ENCODE measurements around the gene TBRG4.

The TBRG4 gene

GRCh38 chr7:45074528-45075354 is 36.8 kb downstream of the TBRG4 start:
- no peak for DNase-seq (ENCODE audit: low read depth)

DNA sequence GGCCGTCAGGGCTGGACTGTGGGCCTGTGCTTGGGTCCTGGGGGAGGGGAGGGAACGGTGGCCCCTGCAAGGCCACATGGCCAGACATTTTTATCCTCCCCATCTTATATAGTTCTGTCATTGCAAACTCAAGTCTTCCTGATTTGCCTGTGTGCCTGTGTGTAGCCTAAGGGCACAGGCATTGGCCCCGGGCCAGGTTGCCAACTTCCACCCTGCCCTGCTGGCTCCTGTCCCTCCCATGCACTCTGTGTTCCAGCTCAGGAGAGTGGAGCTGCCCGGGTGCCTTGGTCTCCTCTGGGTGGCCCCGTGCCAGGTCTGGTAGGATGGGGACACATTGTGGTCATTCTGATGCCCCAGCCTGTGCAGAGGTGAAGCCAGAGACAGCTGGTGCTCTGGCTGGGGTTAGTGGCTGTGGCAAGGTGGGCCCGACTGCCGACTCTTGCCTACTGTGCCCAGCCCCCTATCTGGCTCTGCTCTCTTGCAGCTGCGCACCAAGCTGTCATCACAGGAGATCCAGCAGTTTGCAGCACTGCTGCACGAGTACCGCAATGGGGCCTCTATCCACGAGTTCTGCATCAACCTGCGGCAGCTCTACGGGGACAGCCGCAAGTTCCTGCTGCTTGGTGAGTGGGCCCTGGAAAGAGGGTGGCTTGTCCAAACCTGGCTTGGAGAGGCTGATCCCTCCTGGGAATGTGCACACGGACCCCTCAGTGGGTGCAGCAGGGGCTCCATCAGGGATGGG is 37.5 kb downstream of the TBRG4 start:
- no peak for DNase-seq (ENCODE audit: low read depth)

- no peak for DNase-seq (ENCODE audit: low read depth)
These were observed 38.3 kb downstream of the TBRG4 start for GRCh38 chr7:45073031-45073785.

DNA sequence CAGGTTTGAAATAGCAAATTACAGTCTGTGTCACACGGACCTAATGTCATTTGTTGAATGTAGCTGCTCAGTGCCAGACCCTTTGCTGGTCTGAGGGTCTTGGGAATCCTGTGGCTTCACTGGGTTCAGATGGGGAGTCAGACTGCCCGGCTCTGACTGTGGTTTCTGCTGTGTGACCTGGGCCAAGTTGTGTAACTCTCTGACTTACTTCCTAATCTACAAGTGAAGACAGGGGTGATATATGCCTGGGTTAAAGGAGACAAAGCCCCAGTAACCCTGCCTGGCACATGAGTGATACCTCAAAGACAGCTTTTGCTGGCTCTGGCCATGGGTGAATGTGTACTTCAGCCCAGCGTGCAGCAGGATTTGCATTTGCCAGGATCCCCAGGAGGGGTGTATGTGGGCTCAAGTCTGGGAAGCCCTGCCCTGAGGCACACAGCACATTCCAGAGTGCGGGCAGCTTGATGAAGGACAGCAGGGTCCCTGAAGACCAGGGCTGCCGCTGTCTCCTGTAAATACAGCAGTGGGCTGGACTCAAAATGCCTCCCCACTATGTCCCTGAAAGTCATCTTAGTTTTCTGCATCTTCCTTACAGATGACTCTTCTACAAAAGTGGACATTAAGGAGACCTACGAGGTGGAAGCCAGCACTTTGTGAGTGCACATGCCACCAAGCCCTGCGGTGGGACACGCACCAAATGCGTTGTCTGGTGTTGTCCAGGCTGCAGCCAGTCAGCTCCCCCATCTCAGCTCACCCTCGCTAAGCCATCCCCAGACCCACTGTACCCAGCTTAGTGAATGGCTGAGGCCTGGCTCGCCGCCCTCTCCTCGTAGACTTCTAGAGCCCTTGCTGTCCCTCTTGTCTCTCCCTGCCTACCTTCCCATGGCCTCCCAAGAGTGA is 39.1 kb downstream of the TBRG4 start:
- DNase-seq (ENCODE audit: low read depth), result no peak

GRCh38 chr7:45071528-45071927 is 40.0 kb downstream of the TBRG4 start:
- DNase-seq (ENCODE audit: low read depth), result no peak

- no peak for DNase-seq (ENCODE audit: low read depth)
These were observed 41.2 kb downstream of the TBRG4 start for GRCh38 chr7:45070254-45070642.

GRCh38 chr7:45069444-45070253 is 41.8 kb downstream of the TBRG4 start:
- no peak for DNase-seq (ENCODE audit: low read depth)

DNA sequence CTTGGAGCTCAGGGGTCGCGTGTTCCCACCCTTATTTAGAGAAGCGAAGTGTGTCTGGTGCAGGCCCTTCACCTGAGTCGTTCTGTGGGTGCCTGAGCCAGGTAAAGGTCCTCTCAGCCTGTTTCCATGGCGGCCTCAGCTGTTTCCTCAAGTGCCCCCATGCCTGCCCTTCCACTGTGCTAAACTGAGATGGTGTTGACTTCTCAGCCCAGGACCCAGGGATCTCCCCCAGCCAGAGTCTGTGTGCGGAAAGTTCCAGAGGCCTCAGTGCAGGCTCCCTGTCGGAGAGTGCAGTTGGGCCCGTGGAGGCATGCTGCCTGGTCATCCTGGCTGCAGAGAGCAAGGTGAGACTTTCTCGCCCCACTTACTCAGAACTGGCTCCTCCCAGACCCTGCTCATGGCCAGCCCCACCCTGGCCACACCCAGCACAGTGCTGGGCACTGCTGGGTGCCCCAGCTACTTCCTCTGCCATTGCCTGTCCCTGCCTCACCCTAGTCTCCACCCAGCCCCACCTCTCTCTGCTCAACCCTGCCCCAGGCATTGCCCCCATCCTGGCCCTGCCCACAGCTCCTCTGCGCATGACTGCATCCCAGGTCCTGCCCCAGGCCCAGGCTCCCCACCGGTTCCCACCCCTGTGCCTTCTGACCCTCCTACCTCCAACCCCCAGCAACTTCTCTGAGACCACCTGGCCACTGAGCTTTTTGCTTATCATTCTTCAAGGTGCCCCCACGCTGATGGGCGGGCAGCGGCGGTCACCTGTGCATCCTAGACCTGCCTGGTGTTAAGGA is 43.1 kb downstream of the TBRG4 start:
- no peak for DNase-seq (ENCODE audit: low read depth)

- DNase-seq (ENCODE audit: low read depth), result no peak
These were observed 43.9 kb downstream of the TBRG4 start for GRCh38 chr7:45067582-45067981.

DNA sequence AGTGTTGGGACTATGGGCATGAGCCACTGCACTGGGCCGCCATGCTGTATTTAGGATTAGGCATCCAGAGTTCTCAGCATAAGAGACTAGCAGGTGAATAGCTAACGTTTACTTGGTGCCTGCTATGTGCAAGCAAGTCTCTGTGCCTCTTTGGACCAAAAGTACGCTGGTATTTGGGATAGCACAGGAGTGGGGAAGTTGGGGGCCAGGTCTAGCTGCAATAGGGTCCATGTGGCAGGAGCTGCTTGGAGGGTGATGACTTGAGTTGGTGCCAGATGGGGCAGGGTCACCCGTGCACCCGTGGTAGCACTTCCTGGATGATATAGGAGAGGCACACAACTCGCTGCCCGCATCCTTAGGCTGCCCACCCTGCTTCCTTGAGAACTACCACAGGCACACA is 45.1 kb downstream of the TBRG4 start:
- no peak for DNase-seq (ENCODE audit: low read depth)

GRCh38 chr7:45065031-45065995 is 46.2 kb downstream of the TBRG4 start:
- DNase-seq (ENCODE audit: low read depth), result no peak

GRCh38 chr7:45064047-45064725 is 47.3 kb downstream of the TBRG4 start:
- DNase-seq (ENCODE audit: low read depth), result no peak

- no peak for DNase-seq (ENCODE audit: low read depth)
These were observed 49.6 kb downstream of the TBRG4 start for GRCh38 chr7:45061806-45062425.

GRCh38 chr7:45061352-45061751 is 50.1 kb downstream of the TBRG4 start:
- DNase-seq (ENCODE audit: low read depth), result no peak

GRCh38 chr7:45060295-45060694 is 51.2 kb downstream of the TBRG4 start:
- DNase-seq (ENCODE audit: low read depth), result no peak

- DNase-seq (ENCODE audit: low read depth), result no peak
These were observed 53.6 kb downstream of the TBRG4 start for GRCh38 chr7:45057878-45058277.

DNA sequence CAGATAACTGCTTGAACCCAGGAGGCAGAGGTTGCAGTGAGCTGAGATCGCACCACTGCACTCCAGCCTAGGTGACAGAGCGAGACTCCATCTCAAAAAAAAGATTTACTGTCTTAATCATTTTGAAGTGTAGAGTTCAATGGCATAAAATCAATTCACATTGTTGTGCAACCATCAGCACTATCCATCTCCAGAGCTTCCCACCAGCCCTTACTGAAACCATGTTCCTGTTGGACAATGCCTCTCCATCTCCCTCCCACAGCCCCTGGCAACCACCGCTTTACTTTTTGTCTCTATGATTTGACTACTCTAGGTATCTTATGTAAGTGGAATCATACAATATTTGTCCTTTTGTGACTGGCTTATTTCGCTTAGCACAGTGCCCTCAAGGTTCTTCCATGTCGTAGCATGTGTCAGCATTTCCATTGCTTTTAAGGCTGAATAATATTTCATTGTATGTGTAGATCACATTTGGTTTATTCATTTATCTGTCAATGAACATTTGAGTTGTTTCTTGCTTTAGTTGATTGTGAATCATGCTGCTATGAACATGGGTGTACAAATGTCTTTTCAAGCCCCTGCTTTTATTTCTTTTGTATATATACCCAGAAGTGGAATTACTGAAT is 55.8 kb downstream of the TBRG4 start:
- no peak for DNase-seq (ENCODE audit: low read depth)
